ENCODE results near the gene SCARF1.
A peak's percentile ranks its signal among the peaks of the same experiment; 100 is the strongest.

The SCARF1 gene

DNA sequence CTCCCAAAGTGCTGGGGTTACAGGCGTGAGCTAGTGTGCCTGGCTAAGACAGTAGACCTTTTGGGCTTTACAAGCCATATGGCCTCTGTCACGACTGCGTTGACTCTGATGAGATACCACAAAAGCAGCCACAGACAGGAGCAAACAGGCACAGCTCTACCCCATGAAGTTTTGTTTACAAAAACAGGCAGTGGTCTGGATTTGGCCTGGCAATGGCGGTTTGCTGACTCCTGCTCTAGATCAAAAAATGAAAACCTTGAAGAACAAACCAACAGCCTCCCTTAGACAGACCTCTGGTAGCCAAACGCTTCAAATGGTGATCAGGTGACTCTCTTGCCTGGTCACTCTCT is 37.6 kb downstream of the SCARF1 start:
- no peak overlapping the region for H3K4me2 ChIP-seq (ENCODE audit: low read length)
- H3K79me2 ChIP-seq = peaks cover 3% of the 10 kb centered on the region
- peaks cover 7% of the 10 kb centered on the region for H3K4me1 ChIP-seq
- H3K9me3 ChIP-seq (ENCODE audit: control insufficient read depth, low read length) = no peaks in the 10 kb centered on the region
- no peak overlapping the region for H3K27ac ChIP-seq
- no peak overlapping the region for H3K9ac ChIP-seq
- H2AFZ ChIP-seq = no peak overlapping the region
- H3K36me3 ChIP-seq (ENCODE audit: control insufficient read depth, insufficient read depth, low read length) = no peaks in the 10 kb centered on the region
- TF ChIP-seq, protein P1, sequence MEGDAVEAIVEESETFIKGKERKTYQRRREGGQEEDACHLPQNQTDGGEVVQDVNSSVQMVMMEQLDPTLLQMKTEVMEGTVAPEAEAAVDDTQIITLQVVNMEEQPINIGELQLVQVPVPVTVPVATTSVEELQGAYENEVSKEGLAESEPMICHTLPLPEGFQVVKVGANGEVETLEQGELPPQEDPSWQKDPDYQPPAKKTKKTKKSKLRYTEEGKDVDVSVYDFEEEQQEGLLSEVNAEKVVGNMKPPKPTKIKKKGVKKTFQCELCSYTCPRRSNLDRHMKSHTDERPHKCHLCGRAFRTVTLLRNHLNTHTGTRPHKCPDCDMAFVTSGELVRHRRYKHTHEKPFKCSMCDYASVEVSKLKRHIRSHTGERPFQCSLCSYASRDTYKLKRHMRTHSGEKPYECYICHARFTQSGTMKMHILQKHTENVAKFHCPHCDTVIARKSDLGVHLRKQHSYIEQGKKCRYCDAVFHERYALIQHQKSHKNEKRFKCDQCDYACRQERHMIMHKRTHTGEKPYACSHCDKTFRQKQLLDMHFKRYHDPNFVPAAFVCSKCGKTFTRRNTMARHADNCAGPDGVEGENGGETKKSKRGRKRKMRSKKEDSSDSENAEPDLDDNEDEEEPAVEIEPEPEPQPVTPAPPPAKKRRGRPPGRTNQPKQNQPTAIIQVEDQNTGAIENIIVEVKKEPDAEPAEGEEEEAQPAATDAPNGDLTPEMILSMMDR (IDR thresholded peaks at IDR 0.05) = no peak
- no peak overlapping the region for H3K4me3 ChIP-seq (ENCODE audit: low read depth, low read length)
- H3K27me3 ChIP-seq (ENCODE audit: control insufficient read depth, insufficient read depth, low read length) = no peaks in the 10 kb centered on the region

- Histone ChIP-seq H3K4me1 (peaks cover 7% of the 10 kb centered on the region), H3K9me3 (ENCODE audit: control insufficient read depth, low read length) (no peaks in the 10 kb centered on the region), H3K9ac (no peak overlapping the region), H3K27ac (peak overlapping the region; percentile 59), H3K36me3 (ENCODE audit: control insufficient read depth, insufficient read depth, low read length) (no peaks in the 10 kb centered on the region), H3K4me3 (ENCODE audit: low read depth, low read length) (no peak overlapping the region), H3K4me2 (ENCODE audit: low read length) (no peak overlapping the region), H3K79me2 (peaks cover 5% of the 10 kb centered on the region), H3K27me3 (ENCODE audit: control insufficient read depth, insufficient read depth, low read length) (no peaks in the 10 kb centered on the region), H2AFZ (no peak overlapping the region)
- TF ChIP-seq, protein P1 (IDR thresholded peaks at IDR 0.05) = no peak
These were observed 39.1 kb downstream of the SCARF1 start for GRCh38 chr17:1606352-1606985.

GRCh38 chr17:1605681-1606351 is 39.7 kb downstream of the SCARF1 start:
- no peak overlapping the region for H3K9ac ChIP-seq
- no peak overlapping the region for H3K4me3 ChIP-seq (ENCODE audit: low read depth, low read length)
- H3K9me3 ChIP-seq (ENCODE audit: control insufficient read depth, low read length) = no peaks in the 10 kb centered on the region
- H3K79me2 ChIP-seq = peaks cover 5% of the 10 kb centered on the region
- H3K27me3 ChIP-seq (ENCODE audit: control insufficient read depth, insufficient read depth, low read length) = no peaks in the 10 kb centered on the region
- H2AFZ ChIP-seq = peak overlapping the region; percentile 63
- TF ChIP-seq, protein P1 (IDR thresholded peaks at IDR 0.05) = no peak
- H3K27ac ChIP-seq = peak overlapping the region; percentile 59
- H3K4me1 ChIP-seq = peaks cover 7% of the 10 kb centered on the region
- H3K36me3 ChIP-seq (ENCODE audit: control insufficient read depth, insufficient read depth, low read length) = no peaks in the 10 kb centered on the region
- H3K4me2 ChIP-seq (ENCODE audit: low read length) = no peak overlapping the region

DNA sequence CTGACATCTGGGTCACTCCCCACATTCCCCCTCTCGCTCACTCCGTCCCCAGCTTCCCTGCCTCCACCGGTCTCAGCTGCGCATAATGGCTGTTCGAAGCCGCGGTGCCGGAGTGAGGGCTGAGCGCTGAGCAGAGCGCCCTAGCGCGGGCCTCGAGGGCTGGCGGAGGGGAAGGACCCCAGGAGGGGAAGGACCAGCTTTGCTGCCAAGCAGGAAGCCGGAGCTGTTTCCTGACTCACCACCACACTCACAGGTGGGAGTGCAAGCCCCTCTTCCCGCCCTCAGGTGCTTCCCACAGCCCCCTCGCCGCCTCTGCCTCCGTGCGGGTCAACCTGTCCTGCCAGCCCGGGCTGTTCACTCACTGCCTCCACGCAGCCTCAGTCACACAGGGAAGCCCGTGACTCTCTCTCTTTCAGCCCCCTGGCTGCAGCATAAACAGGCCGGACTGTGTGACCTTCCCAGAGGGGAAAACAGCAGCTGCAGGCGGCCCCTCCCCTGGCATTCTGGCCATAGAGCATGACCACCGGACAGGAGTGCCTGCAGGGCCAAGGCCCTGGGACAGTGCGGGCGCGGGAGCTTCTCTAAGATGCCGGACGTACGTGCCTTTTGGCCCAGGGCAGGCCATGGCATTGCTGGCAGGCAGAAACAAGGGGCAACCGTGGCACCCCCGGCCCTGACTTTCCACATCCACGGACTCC is 40.6 kb downstream of the SCARF1 start:
- no peaks in the 10 kb centered on the region for H3K36me3 ChIP-seq (ENCODE audit: control insufficient read depth, insufficient read depth, low read length)
- H3K4me3 ChIP-seq (ENCODE audit: low read depth, low read length) = no peak overlapping the region
- H3K27me3 ChIP-seq (ENCODE audit: control insufficient read depth, insufficient read depth, low read length) = no peaks in the 10 kb centered on the region
- H3K79me2 ChIP-seq = peaks cover 5% of the 10 kb centered on the region
- H3K9ac ChIP-seq = no peak overlapping the region
- H3K4me1 ChIP-seq = peaks cover 7% of the 10 kb centered on the region
- H3K9me3 ChIP-seq (ENCODE audit: control insufficient read depth, low read length) = no peaks in the 10 kb centered on the region
- TF ChIP-seq, protein P1 (IDR thresholded peaks at IDR 0.05) = peak; percentile 11
- no peak overlapping the region for H3K4me2 ChIP-seq (ENCODE audit: low read length)
- peak overlapping the region; percentile 59 for H3K27ac ChIP-seq
- peak overlapping the region; percentile 85 for H2AFZ ChIP-seq

All from parathyroid adenoma (tissue), 2 donors.